ENCODE data around the gene UBE2V1. TPM values are rescaled to one million over a fixed set of nuclear protein-coding genes. Genes with fewer than 3 reads are reported as not detected.

Gene UBE2V1
- polyA plus RNA-seq, 1 of the 3 experiments (the other 2 are of a cell fraction), result 99.7 TPM

GRCh38 chr20:50128520-50128905 lies 15.6 kb upstream of the UBE2V1 start (continued):
- TF ChIP-seq ZBTB33 (IDR thresholded peaks at IDR 0.05; ENCODE audit: borderline replicate concordance, low read depth) (no peak), JUND (IDR thresholded peaks at IDR 0.05) (no peak), MXI1 (IDR thresholded peaks at IDR 0.05; ENCODE audit: low read depth, low read length) (no peak), FOXM1 (IDR thresholded peaks at IDR 0.05; ENCODE audit: low read depth) (no peak), USF1 (IDR thresholded peaks at IDR 0.05; ENCODE audit: borderline replicate concordance, low read depth) (no peak)

GRCh38 chr20:50127587-50128519 lies 14.9 kb upstream of the UBE2V1 start:
- no peak overlapping the region for H3K4me2 ChIP-seq
- peaks cover 6 to 39% of the 10 kb centered on the region in 2 experiments for H3K36me3 ChIP-seq (replicated peaks in 1 of 2; ENCODE audit: control insufficient read depth in 1 of 2, insufficient read depth in 2 of 2, low read length in 1 of 2)
- H3K79me2 ChIP-seq (ENCODE audit: insufficient read depth), result no peaks in the 10 kb centered on the region
- no peaks in the 10 kb centered on the region for H3K9me3 ChIP-seq
- DNase-seq, result no peak
- no peak overlapping the region for H3K4me3 ChIP-seq (ENCODE audit: low read depth in 2 of 2, low read length in 1 of 2)
- H4K20me1 ChIP-seq (ENCODE audit: insufficient read depth), result no peaks in the 10 kb centered on the region
- 96% methylated on average over 23 of the region's 28 CpGs for WGBS (ENCODE audit: low lambda C conversion rate)
- no peaks in the 10 kb centered on the region; a peak in 1 of 4 replicates for H3K4me1 ChIP-seq (ENCODE audit: control insufficient read depth in 1 of 2, insufficient read depth in 2 of 2, low read depth in 1 of 2, low read length in 1 of 2)
- no peaks in the 10 kb centered on the region for H3F3A ChIP-seq (replicated peaks; ENCODE audit: insufficient read depth)
- ChIA-PET POLR2A (interaction anchor here (1.4 kb wide), 1 partner anchor 12 kb away, joined by 3 read pairs; no protein-coding TSS in a partner anchor), CTCF (interaction anchor here (0.6 to 2.6 kb wide), 5 partner anchors 26 to 157 kb away, joined by 3 to 15 read pairs (median 6); no protein-coding TSS in a partner anchor)
- H3K27me3 ChIP-seq (ENCODE audit: insufficient read depth), result no peaks in the 10 kb centered on the region
- H3K27ac ChIP-seq (ENCODE audit: low read depth in 2 of 2, low read length in 1 of 2), result no peak overlapping the region
- no peak for TF ChIP-seq EP300 (IDR thresholded peaks at IDR 0.05; ENCODE audit: borderline replicate concordance in 1 of 2, low read depth in 1 of 2, low read length in 1 of 2)
- no peak for TF ChIP-seq GATA2 (CRISPR knock-in tag; IDR thresholded peaks at IDR 0.05)
- no peak for TF ChIP-seq FOXM1 (IDR thresholded peaks at IDR 0.05; ENCODE audit: low read depth)
- TF ChIP-seq MAX (IDR thresholded peaks at IDR 0.05; ENCODE audit: low read depth), result no peak
- no peak for TF ChIP-seq PBX3 (IDR thresholded peaks at IDR 0.05)
- TF ChIP-seq TCF12 (IDR thresholded peaks at IDR 0.05), result no peak
- no peak for TF ChIP-seq NFIC (IDR thresholded peaks at IDR 0.05; ENCODE audit: borderline replicate concordance)
- TF ChIP-seq POLR2AphosphoS5 (IDR thresholded peaks at IDR 0.05; ENCODE audit: low read depth, low read length), result no peak
- no peaks in the 10 kb centered on the region for H3K9me2 ChIP-seq
- H2AFZ ChIP-seq (ENCODE audit: low read depth), result no peak overlapping the region
- H3K9ac ChIP-seq, result no peak overlapping the region

Measured in SK-N-SH (cell line).